Neural progenitor cell (in vitro differentiated cells): Measurements from ENCODE around the gene CCDC33.

Experiments
- EZH2 ChIP-seq: fragments of 200-600 bp; sonication (generic); IDR thresholded peaks from 2 replicates; pipeline ENCODE4 v1.6.1; 2017; ENCODE audit warnings: antibody characterized with exemption, mild to moderate bottlenecking, moderate library complexity
- EZH2phosphoT487 ChIP-seq: fragments of 200-600 bp; sonication (generic); IDR thresholded peaks from 2 replicates; pipeline ENCODE4 v1.6.1; 2017; ENCODE audit warnings: antibody characterized with exemption
- TF ChIP-seq, protein P1 (sequence below): fragments of 200-600 bp; sonication (generic); IDR thresholded peaks from 2 replicates; pipeline ENCODE4 v1.5.1; 2017; ENCODE audit warnings: antibody characterized with exemption, mild to moderate bottlenecking

GRCh38 chr15:74326746-74327145, 90.6 kb downstream of the CCDC33 start:
- TF ChIP-seq EZH2phosphoT487: no peak
- TF ChIP-seq, protein P1, sequence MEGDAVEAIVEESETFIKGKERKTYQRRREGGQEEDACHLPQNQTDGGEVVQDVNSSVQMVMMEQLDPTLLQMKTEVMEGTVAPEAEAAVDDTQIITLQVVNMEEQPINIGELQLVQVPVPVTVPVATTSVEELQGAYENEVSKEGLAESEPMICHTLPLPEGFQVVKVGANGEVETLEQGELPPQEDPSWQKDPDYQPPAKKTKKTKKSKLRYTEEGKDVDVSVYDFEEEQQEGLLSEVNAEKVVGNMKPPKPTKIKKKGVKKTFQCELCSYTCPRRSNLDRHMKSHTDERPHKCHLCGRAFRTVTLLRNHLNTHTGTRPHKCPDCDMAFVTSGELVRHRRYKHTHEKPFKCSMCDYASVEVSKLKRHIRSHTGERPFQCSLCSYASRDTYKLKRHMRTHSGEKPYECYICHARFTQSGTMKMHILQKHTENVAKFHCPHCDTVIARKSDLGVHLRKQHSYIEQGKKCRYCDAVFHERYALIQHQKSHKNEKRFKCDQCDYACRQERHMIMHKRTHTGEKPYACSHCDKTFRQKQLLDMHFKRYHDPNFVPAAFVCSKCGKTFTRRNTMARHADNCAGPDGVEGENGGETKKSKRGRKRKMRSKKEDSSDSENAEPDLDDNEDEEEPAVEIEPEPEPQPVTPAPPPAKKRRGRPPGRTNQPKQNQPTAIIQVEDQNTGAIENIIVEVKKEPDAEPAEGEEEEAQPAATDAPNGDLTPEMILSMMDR: no peak
- no peak for TF ChIP-seq EZH2
